ENCODE data around the gene NID1.

DNA sequence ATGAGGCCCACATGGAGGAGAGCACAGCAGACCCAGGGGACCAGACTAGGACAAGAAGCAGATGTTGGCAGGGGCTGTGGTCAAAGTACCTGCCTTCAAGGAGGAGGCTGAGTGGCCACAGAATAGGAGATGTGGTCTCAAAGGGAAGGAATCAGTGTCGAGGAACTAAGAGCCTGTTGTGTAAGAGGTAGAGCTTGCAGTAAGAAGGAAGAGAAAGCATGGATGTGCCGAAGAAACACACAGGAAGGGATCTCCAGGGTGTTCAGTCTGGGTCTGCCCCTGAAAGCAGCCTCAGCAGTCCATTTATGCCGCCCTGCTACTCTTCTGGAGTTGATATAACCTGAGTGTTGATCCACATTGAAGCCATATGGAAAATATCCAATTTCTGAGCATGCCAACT, 83.9 kb downstream of the NID1 start:
- TF ChIP-seq, protein P1, sequence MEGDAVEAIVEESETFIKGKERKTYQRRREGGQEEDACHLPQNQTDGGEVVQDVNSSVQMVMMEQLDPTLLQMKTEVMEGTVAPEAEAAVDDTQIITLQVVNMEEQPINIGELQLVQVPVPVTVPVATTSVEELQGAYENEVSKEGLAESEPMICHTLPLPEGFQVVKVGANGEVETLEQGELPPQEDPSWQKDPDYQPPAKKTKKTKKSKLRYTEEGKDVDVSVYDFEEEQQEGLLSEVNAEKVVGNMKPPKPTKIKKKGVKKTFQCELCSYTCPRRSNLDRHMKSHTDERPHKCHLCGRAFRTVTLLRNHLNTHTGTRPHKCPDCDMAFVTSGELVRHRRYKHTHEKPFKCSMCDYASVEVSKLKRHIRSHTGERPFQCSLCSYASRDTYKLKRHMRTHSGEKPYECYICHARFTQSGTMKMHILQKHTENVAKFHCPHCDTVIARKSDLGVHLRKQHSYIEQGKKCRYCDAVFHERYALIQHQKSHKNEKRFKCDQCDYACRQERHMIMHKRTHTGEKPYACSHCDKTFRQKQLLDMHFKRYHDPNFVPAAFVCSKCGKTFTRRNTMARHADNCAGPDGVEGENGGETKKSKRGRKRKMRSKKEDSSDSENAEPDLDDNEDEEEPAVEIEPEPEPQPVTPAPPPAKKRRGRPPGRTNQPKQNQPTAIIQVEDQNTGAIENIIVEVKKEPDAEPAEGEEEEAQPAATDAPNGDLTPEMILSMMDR (IDR thresholded peaks at IDR 0.05): no peak
- TF ChIP-seq EP300 (IDR thresholded peaks at IDR 0.05) (no peak), POLR2A (IDR thresholded peaks at IDR 0.05) (no peak), POLR2AphosphoS5 (IDR thresholded peaks at IDR 0.05) (no peak)

All from gastroesophageal sphincter (tissue), 3 donors.